SIG-M5 (cell line): ENCODE results near the gene CAPZA1.
A peak's percentile ranks its signal among the peaks of the same experiment; 100 is the strongest.

Source experiments
- DNase-seq: peaks from one replicate; lab custom pipeline; 2025; lab: John Stamatoyannopoulos, UW

Gene CAPZA1

DNA sequence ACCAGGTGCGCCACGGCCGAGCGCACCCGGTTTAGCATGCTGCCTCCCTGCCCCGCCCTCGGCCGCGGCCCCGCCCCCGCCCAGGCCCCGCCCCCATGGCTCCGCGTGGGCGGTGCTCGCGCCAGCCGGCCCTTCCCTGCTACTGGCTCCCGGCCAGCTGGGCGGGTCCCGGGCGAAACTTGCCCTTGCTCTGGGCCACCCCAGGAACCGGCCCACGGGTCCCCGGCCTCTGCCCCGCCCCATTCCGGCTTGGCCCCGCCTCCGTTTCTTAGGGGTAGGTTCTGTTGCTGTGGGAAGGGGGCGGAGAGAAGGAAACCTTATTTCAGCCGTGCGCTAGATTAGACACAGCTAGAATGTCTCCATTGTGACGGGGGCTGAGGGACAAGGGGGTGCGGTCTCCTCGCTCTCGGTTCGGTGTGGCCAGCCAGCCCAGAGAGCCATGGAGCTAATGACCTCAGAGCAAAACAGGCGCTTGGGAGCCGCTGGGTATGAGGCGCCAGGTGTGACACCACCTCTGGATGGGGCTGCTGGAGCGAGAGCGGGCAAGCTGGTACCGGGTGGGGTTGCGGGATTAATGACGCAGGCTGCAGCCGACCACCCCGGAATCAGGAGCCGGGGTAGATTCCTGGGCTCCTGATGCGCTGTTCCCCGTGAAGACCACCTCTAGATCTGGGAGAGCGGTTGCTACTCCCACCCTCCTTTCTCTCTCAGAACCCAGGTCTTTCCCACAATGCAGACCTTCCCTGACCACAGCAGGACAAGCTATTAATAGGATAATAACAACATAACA lies 95.8 kb downstream of the CAPZA1 start, which contains the start of gene PPM1J:
PPM1J (minus strand) TSS at position 69 of the 790 bp plus-strand sequence; CDS start at position 38, 31 bp downstream.
- peak; percentile 74 for DNase-seq

DNA sequence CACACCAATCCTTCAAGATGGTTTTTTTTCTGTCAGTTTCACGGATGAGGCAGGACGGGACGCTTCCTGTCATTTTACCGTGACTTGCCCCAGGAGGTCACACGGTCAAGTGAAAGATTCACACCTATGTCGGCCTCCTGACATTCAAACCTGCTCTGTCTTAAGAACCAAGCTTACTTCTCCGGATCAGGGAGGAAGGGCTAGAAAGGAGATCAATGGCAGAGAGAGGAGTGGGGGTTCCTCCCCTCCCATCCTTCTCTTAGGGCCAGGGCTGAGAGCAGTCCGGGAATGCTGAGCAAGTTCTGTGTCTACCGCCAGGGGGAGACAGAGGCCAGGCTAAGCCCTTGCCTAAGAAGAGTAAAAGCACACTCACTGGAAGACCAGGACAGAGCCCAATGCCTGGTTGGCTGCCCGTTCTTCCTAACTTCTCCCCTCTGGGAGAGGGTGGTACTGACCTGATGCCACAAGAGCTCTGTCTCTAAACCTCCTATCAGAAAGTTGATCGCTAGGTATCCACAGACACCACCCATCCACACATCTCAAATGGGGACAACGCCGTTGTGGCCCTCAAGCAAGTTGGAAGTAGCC lies 96.6 kb downstream of the CAPZA1 start:
- DNase-seq, result no peak

DNA sequence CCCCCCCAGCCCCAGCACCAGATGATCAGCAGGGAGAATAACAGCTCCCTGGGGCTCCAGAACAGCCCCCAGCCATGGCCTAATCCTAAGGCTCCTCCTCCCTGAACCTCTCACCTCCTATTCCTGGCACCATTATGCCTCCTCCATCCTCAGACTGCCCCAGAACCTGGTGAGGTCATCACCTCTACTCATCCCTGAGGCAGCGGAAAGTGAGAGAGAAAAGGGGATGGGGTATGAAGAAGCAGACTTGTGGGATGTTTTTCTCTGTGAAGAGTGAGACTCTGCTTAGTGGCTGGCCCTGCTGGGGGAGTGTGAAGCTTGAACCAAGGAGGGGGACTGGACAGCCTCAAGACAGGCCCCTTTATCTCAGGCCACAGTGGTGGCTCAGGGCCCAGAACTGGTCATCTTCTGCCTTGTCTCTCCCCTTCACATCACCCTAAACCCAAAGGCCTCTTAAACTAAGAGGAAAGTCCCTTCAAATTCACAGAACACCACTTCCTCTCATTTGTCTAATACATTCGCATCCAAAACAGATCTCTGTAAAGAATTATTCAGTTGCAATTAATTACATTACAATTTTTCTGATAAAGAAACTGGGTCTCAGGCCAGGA lies 97.7 kb downstream of the CAPZA1 start:
- no peak for DNase-seq

GRCh38 chr1:112718691-112719418 lies 99.2 kb downstream of the CAPZA1 start:
- no peak for DNase-seq

- no peak for DNase-seq
Observed at GRCh38 chr1:112719706-112720105, 100.1 kb downstream of the CAPZA1 start.

DNA sequence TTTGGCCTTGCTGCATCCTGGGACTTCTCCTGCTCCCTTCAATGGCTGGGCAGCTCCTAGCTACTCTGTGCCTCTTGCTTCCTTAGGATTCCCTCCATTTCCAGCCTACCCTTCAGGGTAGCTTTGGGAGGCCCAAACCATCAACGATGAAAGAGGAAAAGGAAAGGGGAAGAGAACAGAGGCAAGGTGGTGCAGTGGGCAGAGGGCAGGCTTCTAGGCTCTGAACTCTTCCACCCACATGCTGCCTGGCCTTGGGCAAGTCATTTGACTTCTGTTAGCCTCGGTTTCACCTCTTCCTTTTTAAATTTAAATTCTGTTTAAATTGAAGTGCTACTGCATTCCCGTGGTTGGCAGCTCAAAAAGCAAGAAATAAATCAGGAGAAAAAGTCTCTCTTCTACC lies 101.2 kb downstream of the CAPZA1 start:
- no peak for DNase-seq
